Measurements from ENCODE around the gene UTF1.

- TF ChIP-seq POLR2A (IDR thresholded peaks at IDR 0.05; ENCODE audit: low read depth, low read length) = no peak
- TF ChIP-seq POU2F2 (IDR thresholded peaks at IDR 0.05; ENCODE audit: low read depth, low read length) = no peak
- no peak for TF ChIP-seq POLR2AphosphoS5 (IDR thresholded peaks at IDR 0.05; ENCODE audit: low read depth, low read length)
These were observed 47.8 kb upstream of the UTF1 start for GRCh38 chr10:133182190-133182589.
